D721Med (cell line): ENCODE data around the gene RACGAP1.

Experiments
- DNase-seq: peaks from one replicate; pipeline ENCODE4 v3.0.0; 2011; ENCODE audit warnings: low spot score; ENCODE audit not compliant: insufficient read length
- FAIRE-seq: peaks from 2 replicates; lab custom pipeline; 2011; peaks lifted over from hg19 to GRCh38; lab: Jason Lieb, UNC
- TF ChIP-seq, protein P1 (sequence below): IDR thresholded peaks from 2 replicates; pipeline ENCODE4 v1.5.1; 2012; ENCODE audit warnings: mild to moderate bottlenecking, control low read depth; ENCODE audit not compliant: insufficient read depth; ENCODE audit errors: missing control alignments

Gene RACGAP1

GRCh38 chr12:50055831-50056638, 30.7 kb upstream of the RACGAP1 start:
- DNase-seq (no peak), FAIRE-seq (no peak)
- TF ChIP-seq, protein P1, sequence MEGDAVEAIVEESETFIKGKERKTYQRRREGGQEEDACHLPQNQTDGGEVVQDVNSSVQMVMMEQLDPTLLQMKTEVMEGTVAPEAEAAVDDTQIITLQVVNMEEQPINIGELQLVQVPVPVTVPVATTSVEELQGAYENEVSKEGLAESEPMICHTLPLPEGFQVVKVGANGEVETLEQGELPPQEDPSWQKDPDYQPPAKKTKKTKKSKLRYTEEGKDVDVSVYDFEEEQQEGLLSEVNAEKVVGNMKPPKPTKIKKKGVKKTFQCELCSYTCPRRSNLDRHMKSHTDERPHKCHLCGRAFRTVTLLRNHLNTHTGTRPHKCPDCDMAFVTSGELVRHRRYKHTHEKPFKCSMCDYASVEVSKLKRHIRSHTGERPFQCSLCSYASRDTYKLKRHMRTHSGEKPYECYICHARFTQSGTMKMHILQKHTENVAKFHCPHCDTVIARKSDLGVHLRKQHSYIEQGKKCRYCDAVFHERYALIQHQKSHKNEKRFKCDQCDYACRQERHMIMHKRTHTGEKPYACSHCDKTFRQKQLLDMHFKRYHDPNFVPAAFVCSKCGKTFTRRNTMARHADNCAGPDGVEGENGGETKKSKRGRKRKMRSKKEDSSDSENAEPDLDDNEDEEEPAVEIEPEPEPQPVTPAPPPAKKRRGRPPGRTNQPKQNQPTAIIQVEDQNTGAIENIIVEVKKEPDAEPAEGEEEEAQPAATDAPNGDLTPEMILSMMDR = peak; percentile 70

DNA sequence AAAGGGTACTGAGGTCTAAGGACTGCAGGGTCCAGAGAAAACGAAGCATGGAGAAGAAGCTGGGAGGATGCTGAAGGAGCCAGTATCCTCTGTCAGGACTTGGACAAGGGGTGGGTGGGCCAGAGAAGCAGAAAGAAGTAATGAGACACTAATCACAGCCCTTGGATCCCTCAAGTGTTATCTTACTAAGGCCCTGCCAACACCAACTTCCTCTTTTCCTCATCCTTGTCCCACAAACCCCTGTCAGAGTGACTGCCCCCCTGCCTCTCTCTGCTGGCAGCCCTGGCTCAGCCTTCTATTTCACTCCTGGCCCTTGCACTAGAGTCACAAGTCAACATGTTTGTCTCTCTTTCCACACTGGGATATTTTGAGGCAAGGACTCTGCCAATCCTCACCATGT, 28.3 kb upstream of the RACGAP1 start:
- FAIRE-seq (no peak), DNase-seq (no peak)
- TF ChIP-seq, protein P1 = no peak

DNA sequence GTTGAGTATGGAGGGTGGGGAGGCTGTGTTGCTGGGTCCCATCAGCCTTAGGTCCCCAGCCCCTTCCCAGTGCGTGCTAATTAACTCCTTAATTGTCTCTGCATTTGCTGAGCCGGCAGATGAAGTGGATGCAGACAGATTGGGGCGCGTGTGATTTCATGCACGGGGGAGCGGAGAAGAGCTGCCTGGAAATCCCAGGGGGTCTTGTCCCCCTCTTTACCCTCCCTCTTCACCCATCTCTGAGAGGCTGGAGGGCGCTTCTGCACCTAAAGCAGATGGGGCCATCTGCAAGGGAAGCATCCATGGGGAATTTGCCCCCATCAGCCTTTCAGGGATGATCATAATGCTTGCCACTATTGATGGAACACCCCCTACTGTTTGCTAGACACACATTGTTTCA, 27.7 kb upstream of the RACGAP1 start:
- TF ChIP-seq, protein P1 = no peak
- DNase-seq (no peak), FAIRE-seq (no peak)

- TF ChIP-seq, protein P1 = no peak
These were observed 27.2 kb upstream of the RACGAP1 start for GRCh38 chr12:50052544-50052943.

GRCh38 chr12:50051101-50051806, 26.0 kb upstream of the RACGAP1 start:
- DNase-seq (no peak), FAIRE-seq (no peak)
- TF ChIP-seq, protein P1 = no peak

More at GRCh38 chr12:50052544-50052943, 27.2 kb upstream of the RACGAP1 start:
- DNase-seq = no peak
- FAIRE-seq = no peak

DNA sequence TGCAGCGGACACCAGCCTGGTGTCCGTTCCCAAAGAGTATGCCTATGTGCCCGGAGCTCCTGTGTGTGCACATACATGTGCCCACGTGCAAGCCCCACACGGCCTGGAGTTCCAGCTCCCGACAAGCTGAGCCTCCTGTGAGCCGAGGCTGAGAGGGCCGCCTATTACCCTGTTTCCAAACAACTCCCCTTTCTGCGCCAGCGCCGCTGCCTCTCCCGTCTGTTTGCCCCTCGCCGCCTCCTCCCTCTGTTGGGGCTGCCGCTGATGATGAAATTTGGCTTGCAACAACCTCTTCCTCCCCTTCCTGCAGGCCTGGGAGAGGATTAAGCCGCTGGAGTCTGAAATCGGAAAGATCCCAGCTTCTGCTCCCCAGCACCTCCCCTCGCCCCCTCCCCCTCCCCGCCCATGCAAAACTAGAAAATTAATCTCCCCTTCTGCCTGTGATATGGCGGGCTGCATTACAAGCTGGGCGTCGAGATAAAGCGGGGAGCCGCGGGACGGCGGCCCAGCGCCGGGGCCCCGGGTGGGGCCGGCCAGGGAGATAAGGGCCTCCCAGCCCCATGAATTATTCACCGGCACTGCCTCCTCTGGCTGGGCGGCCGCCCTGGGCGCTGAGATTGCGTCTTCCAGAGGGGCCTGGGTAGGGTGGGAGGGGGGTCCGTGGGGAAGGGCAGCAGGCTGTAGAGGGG, 25.3 kb upstream of the RACGAP1 start:
- TF ChIP-seq, protein P1 = no peak
- FAIRE-seq (no peak), DNase-seq (peak; percentile 69)
